IMR-90 (cell line): ENCODE measurements around the gene KLHL3. TPM values are rescaled to one million over a fixed set of nuclear protein-coding genes. Genes with fewer than 3 reads are reported as not detected.
A peak's percentile ranks its signal among the peaks of the same experiment; 100 is the strongest.

Experiments
- ATAC-seq: fragments of 200-7000 bp; cut with Tn5 transposase; 2 replicates; pipeline ENCODE4 v1.9.1; 2020; ENCODE audit warnings: low read depth, mild to moderate bottlenecking, moderate library complexity
- BruUV-seq: library from RNA; stranded (reverse); fragments of 400-500 nt; replicated peaks from 2 replicates; lab custom pipeline; 2021; lab: Mats Ljungman, UMichigan
- CTCF ChIA-PET: fragments of 300-600 bp; formaldehyde crosslinking; extraction: SDS; loops from one replicate; lab custom pipeline; 2021; ENCODE audit warnings: antibody characterized with exemption; lab: Yijun Ruan, JAX
- POLR2A ChIA-PET: fragments of 300-600 bp; sonication (Branson Sonifier 250); formaldehyde crosslinking; loops from one replicate; lab custom pipeline; 2022; ENCODE audit warnings: antibody characterized with exemption; ENCODE audit not compliant: unreplicated experiment; lab: Charles Lee
- DNase-seq: peaks from one replicate; pipeline ENCODE4 v3.0.0; 2013
- H2AFZ ChIP-seq: replicated peaks from 2 replicates; pipeline ENCODE3; 2013; ENCODE audit warnings: low read length, mild to moderate bottlenecking; ENCODE audit not compliant: poor library complexity
- H2AK5ac ChIP-seq: 2 replicates; pipeline ENCODE4 v1.6.1; 2013; ENCODE audit warnings: low read depth, low read length, inconsistent platforms
- H2AK9ac ChIP-seq: replicated peaks from 2 replicates; pipeline ENCODE3; 2013; ENCODE audit warnings: mild to moderate bottlenecking, low read depth, low read length, moderate library complexity; ENCODE audit not compliant: poor library complexity
- H2BK120ac ChIP-seq: 2 replicates; pipeline ENCODE4 v1.6.1; 2013; ENCODE audit warnings: low read depth, low read length, inconsistent platforms
- H2BK15ac ChIP-seq: 3 replicates; pipeline ENCODE4 v1.6.1; 2013; ENCODE audit warnings: low read depth, low read length, inconsistent platforms
- H2BK20ac ChIP-seq: 2 replicates; pipeline ENCODE4 v1.6.1; 2013; ENCODE audit warnings: low read depth, mild to moderate bottlenecking, inconsistent platforms, low read length, moderate library complexity
- H2BK5ac ChIP-seq: 2 replicates; pipeline ENCODE4 v1.6.1; 2013; ENCODE audit warnings: mild to moderate bottlenecking, low read depth, low read length, inconsistent platforms; ENCODE audit not compliant: poor library complexity, severe bottlenecking
- H3K14ac ChIP-seq: replicated peaks from 2 replicates; pipeline ENCODE4 v1.6.1; 2013; ENCODE audit warnings: low read depth, low read length, inconsistent platforms
- H3K18ac ChIP-seq: 2 replicates; pipeline ENCODE4 v1.6.1; 2013; ENCODE audit warnings: low read depth, low read length, control low read depth
- H3K23ac ChIP-seq: 2 replicates; pipeline ENCODE4 v1.6.1; 2013; ENCODE audit warnings: low read depth, low read length, inconsistent platforms
- H3K27ac ChIP-seq: 2 replicates; pipeline ENCODE4 v1.5.1; 2013; ENCODE audit warnings: mild to moderate bottlenecking, control low read depth, low read length; ENCODE audit not compliant: insufficient read depth
- H3K27me3 ChIP-seq: 2 replicates; pipeline ENCODE4 v1.6.1; 2013; ENCODE audit warnings: low read length; ENCODE audit not compliant: control insufficient read depth, insufficient read depth
- H3K36me3 ChIP-seq: 2 replicates; pipeline ENCODE4 v1.6.1; 2013; ENCODE audit warnings: low read length, mixed read lengths; ENCODE audit not compliant: control insufficient read depth, insufficient read depth
- H3K4ac ChIP-seq: 2 replicates; pipeline ENCODE4 v1.6.1; 2013; ENCODE audit warnings: low read depth, low read length, inconsistent platforms
- H3K4me1 ChIP-seq: 2 replicates; pipeline ENCODE4 v1.6.1; 2013; ENCODE audit warnings: low read length, mixed read lengths; ENCODE audit not compliant: control insufficient read depth, insufficient read depth
- H3K4me2 ChIP-seq: 2 replicates; pipeline ENCODE4 v1.6.1; 2013; ENCODE audit warnings: low read depth, mild to moderate bottlenecking, control low read depth, low read length, moderate library complexity
- H3K4me3 ChIP-seq: 2 replicates; pipeline ENCODE4 v1.5.1; 2013; ENCODE audit warnings: low read depth, mild to moderate bottlenecking, control low read depth, low read length, moderate library complexity; ENCODE audit not compliant: insufficient read depth
- H3K56ac ChIP-seq: 2 replicates; pipeline ENCODE4 v1.6.1; 2013; ENCODE audit warnings: low read length, inconsistent platforms; ENCODE audit not compliant: insufficient read depth; ENCODE audit errors: extremely low read depth
- H3K79me1 ChIP-seq, 2 experiments: 2 replicates each; pipeline ENCODE4 v1.6.1; 2013; ENCODE audit warnings: low read length in 2 of 2, inconsistent platforms in 1 of 2, low read depth in 1 of 2
- H3K9ac ChIP-seq: 2 replicates; pipeline ENCODE4 v1.6.1; 2013; ENCODE audit warnings: low read depth, low read length, control low read depth
- H3K9me1 ChIP-seq: 2 replicates; pipeline ENCODE4 v1.6.1; 2013; ENCODE audit warnings: low read length, inconsistent platforms; ENCODE audit not compliant: insufficient read depth
- H3K9me3 ChIP-seq: 2 replicates; pipeline ENCODE4 v1.6.1; 2013; ENCODE audit warnings: low read length; ENCODE audit not compliant: control insufficient read depth, insufficient read depth
- H4K20me1 ChIP-seq: 2 replicates; pipeline ENCODE4 v1.6.1; 2013; ENCODE audit warnings: low read length, inconsistent platforms; ENCODE audit not compliant: insufficient read depth
- H4K5ac ChIP-seq: 2 replicates; pipeline ENCODE4 v1.6.1; 2013; ENCODE audit warnings: mild to moderate bottlenecking, low read depth, low read length, control low read depth
- H4K8ac ChIP-seq, 2 experiments: 2 replicates each; pipeline ENCODE4 v1.6.1; 2013; ENCODE audit warnings: low read depth in 2 of 2, low read length in 2 of 2, control low read depth in 1 of 2, inconsistent platforms in 1 of 2
- H4K91ac ChIP-seq: 2 replicates; pipeline ENCODE4 v1.6.1; 2013; ENCODE audit warnings: low read depth, low read length, inconsistent platforms; ENCODE audit not compliant: insufficient read depth
- BHLHE40 ChIP-seq: fragments of 150-350 bp; IDR thresholded peaks from 2 replicates; pipeline ENCODE4 v1.6.1; 2016; ENCODE audit warnings: mild to moderate bottlenecking, low read depth, low read length
- CEBPB ChIP-seq: IDR thresholded peaks from 2 replicates; pipeline ENCODE4 v1.6.1; 2012; ENCODE audit warnings: low read depth, low read length, improper control_type of control experiment
- CHD1 ChIP-seq: IDR thresholded peaks from 2 replicates; pipeline ENCODE4 v1.6.1; 2012; ENCODE audit warnings: low read depth, low read length, improper control_type of control experiment
- CTCF ChIP-seq: conservative IDR thresholded peaks from 2 replicates; pipeline ENCODE4 v1.5.1; 2012; ENCODE audit warnings: mild to moderate bottlenecking, low read depth, low read length, improper control_type of control experiment
- ELK1 ChIP-seq: fragments of 150-350 bp; IDR thresholded peaks from 2 replicates; pipeline ENCODE4 v1.6.1; 2016; ENCODE audit warnings: low read depth, mild to moderate bottlenecking, low read length, moderate library complexity, borderline replicate concordance
- FOS ChIP-seq: fragments of 150-350 bp; IDR thresholded peaks from 2 replicates; pipeline ENCODE4 v1.6.1; 2016; ENCODE audit warnings: low read depth, low read length
- MXI1 ChIP-seq: IDR thresholded peaks from 2 replicates; pipeline ENCODE4 v1.6.1; 2012; ENCODE audit warnings: low read depth, mild to moderate bottlenecking, low read length, moderate library complexity, borderline replicate concordance
- NFE2L2 ChIP-seq: fragments of 150-350 bp; IDR thresholded peaks from 2 replicates; pipeline ENCODE4 v1.6.1; 2016; ENCODE audit warnings: low read depth, mild to moderate bottlenecking, low read length
- POLR2A ChIP-seq: IDR thresholded peaks from 2 replicates; pipeline ENCODE4 v1.6.1; 2012; ENCODE audit warnings: mild to moderate bottlenecking, low read depth, low read length
- RCOR1 ChIP-seq: IDR thresholded peaks from 2 replicates; pipeline ENCODE4 v1.6.1; 2012; ENCODE audit warnings: mild to moderate bottlenecking, low read length, improper control_type of control experiment; ENCODE audit not compliant: insufficient replicate concordance
- RFX5 ChIP-seq: IDR thresholded peaks from 2 replicates; pipeline ENCODE4 v1.8.0; 2012; ENCODE audit warnings: low read depth, mild to moderate bottlenecking, low read length, moderate library complexity
- SMC3 ChIP-seq: fragments of 150-350 bp; IDR thresholded peaks from 2 replicates; pipeline ENCODE4 v1.6.1; 2016; ENCODE audit warnings: low read depth, mild to moderate bottlenecking, antibody characterized with exemption, low read length, moderate library complexity
- USF2 ChIP-seq: fragments of 150-350 bp; IDR thresholded peaks from 2 replicates; pipeline ENCODE4 v1.6.1; 2017; ENCODE audit warnings: mild to moderate bottlenecking, antibody characterized with exemption, low read length, low read depth
- dilution Hi-C: fragments of 300-500 bp; cut with HindIII; formaldehyde crosslinking; loops from one replicate; pipeline ENCODE4 v1.14.3; 2018; ENCODE audit warnings: low sequenced_read_pairs; ENCODE audit not compliant: unreplicated experiment
- in situ Hi-C: fragments of 300-500 bp; cut with MboI; formaldehyde crosslinking; loops from 3 replicates; pipeline ENCODE4 v1.14.3; 2019; ENCODE audit warnings: low sequenced_read_pairs, inconsistent platforms, mixed read lengths
- intact Hi-C: fragments of 100-400 bp; cut with micrococcal nuclease; formaldehyde crosslinking; loops from 2 replicates; pipeline ENCODE4 v1.10.0; 2022
- polyA plus RNA-seq, 3 experiments: library from polyadenylated mRNA; depleted of rRNA; stranded (reverse); fragments of >200 nt; gene quantifications; 2 replicates each; pipeline ENCODE4 v1.2.3, GENCODE V29; 2012; ENCODE audit warnings: low replicate concordance in 1 of 3
- total RNA-seq: library from RNA; depleted of rRNA; stranded (reverse); fragments of >200 nt; gene quantifications from 2 replicates; pipeline ENCODE4 v1.2.3, GENCODE V29; 2012

KLHL3 gene
- total and polyA plus RNA-seq, 2 of the 4 experiments (the other 2 are of a cell fraction) = 2.3 to 4.1 TPM

- intact Hi-C loops = no loop called here
These were observed 20.9 kb downstream of the KLHL3 start for GRCh38 chr5:137714946-137715345.

More at GRCh38 chr5:137714946-137715345, 20.9 kb downstream of the KLHL3 start:
- Histone ChIP-seq H3K4me3 (no peak overlapping the region), H3K9me1 (no peaks in the 10 kb centered on the region), H2BK120ac (no peak overlapping the region), H4K91ac (no peak overlapping the region), H3K27me3 (no peaks in the 10 kb centered on the region), H3K18ac (no peak overlapping the region), H2BK15ac (no peak overlapping the region), H4K20me1 (no peaks in the 10 kb centered on the region), H3K56ac (no peak overlapping the region), H4K5ac (no peak overlapping the region), H3K14ac (no peak overlapping the region), H3K4me1 (peaks cover 2% of the 10 kb centered on the region; the same call in 1 of the 2 replicates), H3K9ac (no peak overlapping the region), H4K8ac (no peak overlapping the region), H2AK9ac (no peak overlapping the region), H2AFZ (no peak overlapping the region), H2BK20ac (no peak overlapping the region), H3K36me3 (no peaks in the 10 kb centered on the region), H3K9me3 (peaks cover 2% of the 10 kb centered on the region; the same call in 1 of the 2 replicates), H3K4me2 (no peak overlapping the region; the same call in 1 of the 2 replicates), H2AK5ac (no peak overlapping the region), H3K27ac (no peak overlapping the region), H3K79me1 (no peaks in the 10 kb centered on the region), H2BK5ac (peak overlapping the region; percentile 46), H3K4ac (no peak overlapping the region), H3K23ac (no peak overlapping the region)
- BruUV-seq = no TSS peak
- TF ChIP-seq SMC3 (no peak), USF2 (no peak), MXI1 (no peak), CTCF (no peak), RCOR1 (no peak), CEBPB (no peak), RFX5 (no peak), ELK1 (no peak), CHD1 (no peak), FOS (no peak), POLR2A (no peak), NFE2L2 (no peak), BHLHE40 (no peak)
- 0 out of 2 replicates have a peak, but pooled peaks have one; percentile 14 for ATAC-seq
- ChIA-PET POLR2A (no interaction called here), CTCF (interaction anchor here (1.3 kb wide), 1 partner anchor 17 kb away, joined by 3 read pairs; no protein-coding TSS in a partner anchor)
- dilution Hi-C loops = no loop called here
- no peak for DNase-seq
- in situ Hi-C loops = no loop called here
